ENCODE results near the gene ATP11A. TPM values are rescaled to one million over a fixed set of nuclear protein-coding genes. Genes with fewer than 3 reads are reported as not detected.

The ATP11A gene
- total and polyA plus RNA-seq, 7 donors: 3.9 to 48.6 (median 26.4) TPM

GRCh38 chr13:112793545-112794445 lies 104.0 kb downstream of the ATP11A start:
- 69 to 77% (median 72%) methylated on average over 26 of the region's 26 CpGs for WGBS, 3 donors
- DNase-seq: no peak
- H3K4me3 ChIP-seq: no peak overlapping the region
- H3K4me1 ChIP-seq: no peaks in the 10 kb centered on the region
- H3K27me3 ChIP-seq (ENCODE audit: insufficient read depth in 3 of 3, low read length in 2 of 3): no peaks in the 10 kb centered on the region
- TF ChIP-seq CTCF (IDR thresholded peaks at IDR 0.05): no peak
- peak in 3 of 4 donors; percentile 21 to 70 (median 30) for ATAC-seq
- no peaks in the 10 kb centered on the region for H3K9me3 ChIP-seq
- intact Hi-C loops (cut with DNase I): no loop called here
- no peaks in the 10 kb centered on the region for H3K36me3 ChIP-seq (ENCODE audit: insufficient read depth in 1 of 2, low read depth in 1 of 2)
- no peak overlapping the region for H3K27ac ChIP-seq

- no peak overlapping the region for H3K27ac ChIP-seq
- ATAC-seq (no peak), DNase-seq (no peak)
- no peaks in the 10 kb centered on the region for H3K9me3 ChIP-seq
- no peaks in the 10 kb centered on the region for H3K36me3 ChIP-seq (ENCODE audit: insufficient read depth in 1 of 2, low read depth in 1 of 2)
- H3K4me3 ChIP-seq: no peak overlapping the region
- no peaks in the 10 kb centered on the region for H3K4me1 ChIP-seq
- intact Hi-C loops (cut with DNase I): no loop called here
- H3K27me3 ChIP-seq (ENCODE audit: insufficient read depth in 3 of 3, low read length in 2 of 3): no peaks in the 10 kb centered on the region
- no peak for TF ChIP-seq CTCF (IDR thresholded peaks at IDR 0.05)
- WGBS, 3 donors: 75 to 86% (median 75%) methylated on average over 4 of the region's 4 CpGs
These were observed 105.4 kb downstream of the ATP11A start for GRCh38 chr13:112795277-112795676.

- Histone ChIP-seq H3K36me3 (ENCODE audit: insufficient read depth in 1 of 2, low read depth in 1 of 2) (no peaks in the 10 kb centered on the region), H3K9me3 (no peaks in the 10 kb centered on the region), H3K27me3 (ENCODE audit: insufficient read depth in 3 of 3, low read length in 2 of 3) (no peaks in the 10 kb centered on the region), H3K4me1 (no peaks in the 10 kb centered on the region), H3K4me3 (no peak overlapping the region), H3K27ac (no peak overlapping the region)
- intact Hi-C loops (cut with DNase I): no loop called here
- ATAC-seq (peak; percentile 57 to 89 (median 78)), DNase-seq (no peak)
- TF ChIP-seq CTCF (IDR thresholded peaks at IDR 0.05): no peak
- 87 to 93% (median 91%) methylated on average over 9 of the region's 9 CpGs for WGBS, 3 donors
These were observed 106.5 kb downstream of the ATP11A start for GRCh38 chr13:112796190-112796915.

GRCh38 chr13:112799394-112799793 lies 109.6 kb downstream of the ATP11A start:
- Histone ChIP-seq H3K27me3 (ENCODE audit: insufficient read depth in 3 of 3, low read length in 2 of 3) (no peaks in the 10 kb centered on the region), H3K27ac (no peak overlapping the region), H3K4me1 (no peaks in the 10 kb centered on the region), H3K4me3 (no peak overlapping the region), H3K36me3 (ENCODE audit: insufficient read depth in 1 of 2, low read depth in 1 of 2) (no peaks in the 10 kb centered on the region), H3K9me3 (no peaks in the 10 kb centered on the region)
- no peak for TF ChIP-seq CTCF (IDR thresholded peaks at IDR 0.05)
- 100% methylated on average over 1 of the region's 1 CpG for WGBS, 3 donors
- no peak for ATAC-seq
- intact Hi-C loops (cut with DNase I): no loop called here
- DNase-seq: no peak

All from psoas muscle (tissue), 8 donors.